Measurements from ENCODE around the gene AMPD2.

Gene AMPD2

GRCh38 chr1:109629372-109630030 lies 9.9 kb downstream of the AMPD2 start:
- DNase-seq (ENCODE audit: low read depth) = no peak
- no peak for TF ChIP-seq CTCF (IDR thresholded peaks at IDR 0.05; ENCODE audit: insufficient read depth, low read depth, low read length, missing control alignments)
- no peak overlapping the region for H3K4me3 ChIP-seq (ENCODE audit: low read depth, low read length)

- no peak for DNase-seq (ENCODE audit: low read depth)
- no peak overlapping the region for H3K4me3 ChIP-seq (ENCODE audit: low read depth, low read length)
- peak; percentile 9 for TF ChIP-seq CTCF (IDR thresholded peaks at IDR 0.05; ENCODE audit: insufficient read depth, low read depth, low read length, missing control alignments)
Observed at GRCh38 chr1:109630081-109630897, 10.7 kb downstream of the AMPD2 start.

GRCh38 chr1:109630898-109631512 lies 11.4 kb downstream of the AMPD2 start:
- TF ChIP-seq CTCF (IDR thresholded peaks at IDR 0.05; ENCODE audit: insufficient read depth, low read depth, low read length, missing control alignments) = no peak
- no peak overlapping the region for H3K4me3 ChIP-seq (ENCODE audit: low read depth, low read length)
- DNase-seq (ENCODE audit: low read depth) = no peak

- no peak for DNase-seq (ENCODE audit: low read depth)
- H3K4me3 ChIP-seq (ENCODE audit: low read depth, low read length) = no peak overlapping the region
- TF ChIP-seq CTCF (IDR thresholded peaks at IDR 0.05; ENCODE audit: insufficient read depth, low read depth, low read length, missing control alignments) = no peak
Observed at GRCh38 chr1:109631513-109632505, 12.2 kb downstream of the AMPD2 start.

- no peak overlapping the region for H3K4me3 ChIP-seq (ENCODE audit: low read depth, low read length)
- TF ChIP-seq CTCF (IDR thresholded peaks at IDR 0.05; ENCODE audit: insufficient read depth, low read depth, low read length, missing control alignments) = no peak
- no peak for DNase-seq (ENCODE audit: low read depth)
Observed at GRCh38 chr1:109632671-109633346, 13.2 kb downstream of the AMPD2 start.

GRCh38 chr1:109634292-109634691 lies 14.7 kb downstream of the AMPD2 start:
- no peak for TF ChIP-seq CTCF (IDR thresholded peaks at IDR 0.05; ENCODE audit: insufficient read depth, low read depth, low read length, missing control alignments)
- DNase-seq (ENCODE audit: low read depth) = peak; percentile 56
- no peak overlapping the region for H3K4me3 ChIP-seq (ENCODE audit: low read depth, low read length)

Data from GM12865 (cell line).